OCI-LY7 (cell line): ENCODE data around the gene KDM4F. TPM values are rescaled to one million over a fixed set of nuclear protein-coding genes. Genes with fewer than 3 reads are reported as not detected.
A peak's percentile ranks its signal among the peaks of the same experiment; 100 is the strongest.

Experiments used
- BruUV-seq: library from RNA; stranded (reverse); fragments of 400-500 nt; replicated peaks from 2 replicates; lab custom pipeline; 2021; lab: Mats Ljungman, UMichigan
- CTCF ChIA-PET: fragments of 300-600 bp; sonication (Branson Sonifier 250); formaldehyde crosslinking; loops from one replicate; lab custom pipeline; 2022; ENCODE audit warnings: antibody characterized with exemption; ENCODE audit not compliant: unreplicated experiment; lab: Charles Lee
- POLR2A ChIA-PET: fragments of 300-600 bp; sonication (Branson Sonifier 250); formaldehyde crosslinking; loops from one replicate; lab custom pipeline; 2022; ENCODE audit warnings: antibody characterized with exemption; lab: Charles Lee
- DNase-seq: peaks from one replicate; pipeline ENCODE4 v3.0.0-alpha.2; 2015; ENCODE audit warnings: low spot score
- H2AFZ ChIP-seq: fragments of 200-600 bp; sonication (generic), shearing (Covaris generic); 2 replicates; pipeline ENCODE4 v1.6.1; 2014; ENCODE audit warnings: mild to moderate bottlenecking, antibody characterized with exemption, low read length, moderate library complexity
- H3K27ac ChIP-seq: fragments of 200-600 bp; sonication (generic); 2 replicates; pipeline ENCODE4 v1.5.1; 2014; ENCODE audit warnings: mixed run types, low read depth, mild to moderate bottlenecking, moderate library complexity, low read length, inconsistent platforms; ENCODE audit not compliant: poor library complexity, severe bottlenecking
- H3K36me3 ChIP-seq: fragments of 200-600 bp; sonication (generic); 2 replicates; pipeline ENCODE4 v1.6.1; 2014; ENCODE audit warnings: mild to moderate bottlenecking, antibody characterized with exemption, low read length, moderate library complexity, mixed read lengths; ENCODE audit not compliant: insufficient read depth
- H3K4me1 ChIP-seq: fragments of 200-600 bp; sonication (generic); 2 replicates; pipeline ENCODE4 v1.5.1; 2014; ENCODE audit warnings: mild to moderate bottlenecking, low read length; ENCODE audit not compliant: insufficient read depth, poor library complexity, severe bottlenecking
- H3K4me2 ChIP-seq: fragments of 200-600 bp; sonication (generic); 2 replicates; pipeline ENCODE4 v1.6.1; 2014; ENCODE audit warnings: mild to moderate bottlenecking, low read length
- H3K4me3 ChIP-seq: fragments of 200-600 bp; sonication (generic); 2 replicates; pipeline ENCODE4 v1.5.1; 2014; ENCODE audit warnings: mild to moderate bottlenecking, low read depth, low read length; ENCODE audit not compliant: poor library complexity, severe bottlenecking
- H3K79me2 ChIP-seq: fragments of 200-600 bp; sonication (generic); 2 replicates; pipeline ENCODE4 v1.6.1; 2016; ENCODE audit warnings: low read depth, mild to moderate bottlenecking, low read length, moderate library complexity, mixed read lengths; ENCODE audit not compliant: insufficient read depth
- H3K9me2 ChIP-seq: fragments of 200-600 bp; sonication (generic); 2 replicates; pipeline ENCODE4 v1.6.1; 2016; ENCODE audit warnings: mild to moderate bottlenecking, low read length, mixed read lengths; ENCODE audit not compliant: insufficient read depth
- H3K9me3 ChIP-seq: fragments of 200-600 bp; sonication (generic); 2 replicates; pipeline ENCODE4 v1.6.1; 2014; ENCODE audit warnings: mild to moderate bottlenecking, mixed run types, low read length, mixed read lengths
- H4K20me1 ChIP-seq: fragments of 200-600 bp; sonication (generic); 2 replicates; pipeline ENCODE4 v1.6.1; 2014; ENCODE audit warnings: mild to moderate bottlenecking, antibody characterized with exemption, low read length, moderate library complexity, mixed read lengths; ENCODE audit not compliant: insufficient read depth
- EZH2phosphoT487 ChIP-seq: fragments of 200-600 bp; sonication (generic); IDR thresholded peaks from 2 replicates; pipeline ENCODE4 v1.6.1; 2018; ENCODE audit warnings: low read depth, borderline replicate concordance, mild to moderate bottlenecking, mixed run types, antibody characterized with exemption, low read length, moderate library complexity, mixed read lengths
- intact Hi-C: fragments of 100-400 bp; cut with micrococcal nuclease; formaldehyde crosslinking; loops from one replicate; pipeline ENCODE4 v1.10.0; 2022; ENCODE audit not compliant: unreplicated experiment
- total RNA-seq, 2 experiments: library from RNA; depleted of rRNA in 1 of 2; stranded (reverse); fragments of >200 nt in 1 of 2; shearing (Covaris generic) in 1 of 2; gene quantifications; 2 replicates each; pipeline ENCODE4 v1.2.3, GENCODE V29; 2014 to 2022
- TF ChIP-seq, protein P1 (sequence below): fragments of 200-600 bp; sonication (generic); conservative IDR thresholded peaks from 2 replicates; pipeline ENCODE4 v1.5.1; 2014; ENCODE audit warnings: mild to moderate bottlenecking, antibody characterized with exemption, low read length, moderate library complexity, mixed read lengths

The KDM4F gene
- total RNA-seq, 2 experiments from 2014 or later, result not detected

- no peak overlapping the region for H3K4me3 ChIP-seq
- CTCF ChIA-PET, result interaction anchor here (0.6 to 1.0 kb wide), 3 partner anchors 29 to 40 kb away, joined by 3 to 10 read pairs (median 3); no protein-coding TSS in a partner anchor
- peaks cover 68% of the 10 kb centered on the region for H3K4me1 ChIP-seq
- no TSS peak for BruUV-seq
- peak overlapping the region; percentile 88 for H3K27ac ChIP-seq
- H4K20me1 ChIP-seq, result no peaks in the 10 kb centered on the region
- H3K4me2 ChIP-seq, result peak overlapping the region; percentile 32; the same call in 1 of the 2 replicates
- H3K9me2 ChIP-seq, result no peaks in the 10 kb centered on the region
- POLR2A ChIA-PET, result interaction anchor here (0.7 to 3.1 kb wide), 7 partner anchors 11 to 895 kb away, joined by 3 to 25 read pairs (median 5); partner anchors contain the start of gene SRSF8
- H2AFZ ChIP-seq, result no peak overlapping the region
- intact Hi-C loops, result loop anchor here (10.0 kb wide), 1 partner anchor 1118 kb away; no protein-coding TSS in a partner anchor
- DNase-seq, result no peak
- no peak for TF ChIP-seq EZH2phosphoT487
- TF ChIP-seq, protein P1, sequence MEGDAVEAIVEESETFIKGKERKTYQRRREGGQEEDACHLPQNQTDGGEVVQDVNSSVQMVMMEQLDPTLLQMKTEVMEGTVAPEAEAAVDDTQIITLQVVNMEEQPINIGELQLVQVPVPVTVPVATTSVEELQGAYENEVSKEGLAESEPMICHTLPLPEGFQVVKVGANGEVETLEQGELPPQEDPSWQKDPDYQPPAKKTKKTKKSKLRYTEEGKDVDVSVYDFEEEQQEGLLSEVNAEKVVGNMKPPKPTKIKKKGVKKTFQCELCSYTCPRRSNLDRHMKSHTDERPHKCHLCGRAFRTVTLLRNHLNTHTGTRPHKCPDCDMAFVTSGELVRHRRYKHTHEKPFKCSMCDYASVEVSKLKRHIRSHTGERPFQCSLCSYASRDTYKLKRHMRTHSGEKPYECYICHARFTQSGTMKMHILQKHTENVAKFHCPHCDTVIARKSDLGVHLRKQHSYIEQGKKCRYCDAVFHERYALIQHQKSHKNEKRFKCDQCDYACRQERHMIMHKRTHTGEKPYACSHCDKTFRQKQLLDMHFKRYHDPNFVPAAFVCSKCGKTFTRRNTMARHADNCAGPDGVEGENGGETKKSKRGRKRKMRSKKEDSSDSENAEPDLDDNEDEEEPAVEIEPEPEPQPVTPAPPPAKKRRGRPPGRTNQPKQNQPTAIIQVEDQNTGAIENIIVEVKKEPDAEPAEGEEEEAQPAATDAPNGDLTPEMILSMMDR, result no peak
- peaks cover 3% of the 10 kb centered on the region for H3K36me3 ChIP-seq
- H3K79me2 ChIP-seq, result peaks cover 24% of the 10 kb centered on the region
- H3K9me3 ChIP-seq, result no peaks in the 10 kb centered on the region
Measured at GRCh38 chr11:95097209-95097608, 48.0 kb downstream of the KDM4F start.

GRCh38 chr11:95098826-95099225 lies 49.6 kb downstream of the KDM4F start:
- peaks cover 3% of the 10 kb centered on the region for H3K36me3 ChIP-seq
- no peak overlapping the region for H2AFZ ChIP-seq
- no peaks in the 10 kb centered on the region for H3K9me2 ChIP-seq
- intact Hi-C loops, result loop anchor here (10.0 kb wide), 1 partner anchor 1116 kb away; no protein-coding TSS in a partner anchor
- CTCF ChIA-PET, result interaction anchor here (0.6 kb wide), 2 partner anchors 132 to 691 kb away, joined by 3 to 5 read pairs; partner anchors contain the start of genes FAM76B and SESN3
- TF ChIP-seq, protein P1, result no peak
- no peak for TF ChIP-seq EZH2phosphoT487
- POLR2A ChIA-PET, result interaction anchor here (0.5 to 2.1 kb wide), 8 partner anchors 8 to 682 kb away, joined by 3 to 6 read pairs (median 4); partner anchors contain the start of genes ENDOD1 and SESN3
- peaks cover 52% of the 10 kb centered on the region for H3K4me1 ChIP-seq
- no peak overlapping the region for H3K4me2 ChIP-seq
- no peaks in the 10 kb centered on the region for H4K20me1 ChIP-seq
- H3K79me2 ChIP-seq, result peaks cover 22% of the 10 kb centered on the region
- BruUV-seq, result no TSS peak
- no peak overlapping the region for H3K27ac ChIP-seq
- no peaks in the 10 kb centered on the region for H3K9me3 ChIP-seq
- no peak for DNase-seq
- H3K4me3 ChIP-seq, result no peak overlapping the region

- no TSS peak for BruUV-seq
- POLR2A ChIA-PET, result interaction anchor here (0.7 kb wide), 1 partner anchor 30 kb away, joined by 3 read pairs; no protein-coding TSS in a partner anchor
- H3K27ac ChIP-seq, result no peak overlapping the region
Measured at GRCh38 chr11:95100191-95100648, 51.0 kb downstream of the KDM4F start.

More at GRCh38 chr11:95100191-95100648, 51.0 kb downstream of the KDM4F start:
- H3K79me2 ChIP-seq, result peaks cover 8% of the 10 kb centered on the region; the same call in 1 of the 2 replicates
- H2AFZ ChIP-seq, result no peak overlapping the region
- no peak for DNase-seq
- H4K20me1 ChIP-seq, result no peaks in the 10 kb centered on the region
- no peaks in the 10 kb centered on the region for H3K9me2 ChIP-seq
- no peaks in the 10 kb centered on the region for H3K9me3 ChIP-seq
- H3K36me3 ChIP-seq, result peaks cover 3% of the 10 kb centered on the region
- intact Hi-C loops, result no loop called here
- H3K4me1 ChIP-seq, result peaks cover 38% of the 10 kb centered on the region
- TF ChIP-seq EZH2phosphoT487, result no peak
- TF ChIP-seq, protein P1, result no peak
- no peak overlapping the region for H3K4me2 ChIP-seq
- H3K4me3 ChIP-seq, result no peak overlapping the region
- CTCF ChIA-PET, result no interaction called here
